Suppressor macrophage (primary cell): Measurements from ENCODE around the gene OBP2A.
"Not testable (repeated sequence)": the region's sequence is repeated elsewhere in the genome, so short reads cannot be mapped to it uniquely, and the experiment has no call there.

Experiments
- DNase-seq, 4 experiments: peaks; one replicate each; pipeline ENCODE4 v3.0.0-alpha.2; 2020 to 2022

Gene OBP2A

GRCh38 chr9:135526730-135527571 is 19.0 kb upstream of the OBP2A start:
- no peak for DNase-seq

GRCh38 chr9:135528842-135529435 is 17.0 kb upstream of the OBP2A start:
- not testable (repeated sequence) for DNase-seq

GRCh38 chr9:135530146-135530545 is 15.8 kb upstream of the OBP2A start:
- DNase-seq, result no peak

GRCh38 chr9:135531096-135531495 is 14.8 kb upstream of the OBP2A start:
- DNase-seq, result no peak

- DNase-seq, result no peak
These were observed 12.8 kb upstream of the OBP2A start for GRCh38 chr9:135533113-135533512.

- DNase-seq, result no peak
These were observed 12.3 kb upstream of the OBP2A start for GRCh38 chr9:135533674-135534073.

- DNase-seq, result not testable (repeated sequence)
These were observed 11.7 kb upstream of the OBP2A start for GRCh38 chr9:135534192-135534711.

- not testable (repeated sequence) for DNase-seq
These were observed 11.1 kb upstream of the OBP2A start for GRCh38 chr9:135534826-135535225.

- DNase-seq, result not testable (repeated sequence)
These were observed 10.3 kb upstream of the OBP2A start for GRCh38 chr9:135535631-135536030.

GRCh38 chr9:135536216-135536615 is 9.7 kb upstream of the OBP2A start:
- DNase-seq, result no peak

- DNase-seq, result not testable (repeated sequence)
These were observed 2.5 kb upstream of the OBP2A start for GRCh38 chr9:135543262-135543894.

GRCh38 chr9:135544981-135545635 is 818 bp upstream of the OBP2A start:
- no peak for DNase-seq

- not testable (repeated sequence) for DNase-seq
These were observed 1.1 kb downstream of the OBP2A start for GRCh38 chr9:135546792-135547617.

GRCh38 chr9:135547756-135548736 is 2.1 kb downstream of the OBP2A start:
- DNase-seq, result no peak

GRCh38 chr9:135549478-135550343 is 3.8 kb downstream of the OBP2A start:
- DNase-seq, result not testable (repeated sequence)

GRCh38 chr9:135550344-135550918 is 4.5 kb downstream of the OBP2A start:
- no peak for DNase-seq

- peak in 2 of 4 experiments; percentile 7 to 17 for DNase-seq
These were observed 5.1 kb downstream of the OBP2A start for GRCh38 chr9:135551031-135551430.

GRCh38 chr9:135551456-135551855 is 5.5 kb downstream of the OBP2A start:
- no peak for DNase-seq

- no peak for DNase-seq
These were observed 6.2 kb downstream of the OBP2A start for GRCh38 chr9:135552021-135552697.
